ENCODE results near the gene SRGAP1.

SRGAP1 gene

GRCh38 chr12:64142784-64143183, 298.3 kb downstream of the SRGAP1 start:
- no peak for DNase-seq
- Histone ChIP-seq H3K4me3 (ENCODE audit: control insufficient read depth in 1 of 7, extremely low read depth in 1 of 7, insufficient read depth in 4 of 7, low read depth in 2 of 7, low read length in 6 of 7) (no peak overlapping the region), H3K9me3 (ENCODE audit: control extremely low read depth in 1 of 5, control insufficient read depth in 4 of 5, insufficient read depth in 2 of 5, low read depth in 1 of 5, low read length in 4 of 5) (no peaks in the 10 kb centered on the region), H3K27me3 (replicated peaks in 2 of 5; ENCODE audit: control insufficient read depth in 4 of 5, insufficient read depth in 5 of 5, low read length in 4 of 5) (no peaks in the 10 kb centered on the region), H3K36me3 (ENCODE audit: control insufficient read depth in 4 of 4, insufficient read depth in 4 of 4, low read length in 3 of 4) (no peaks in the 10 kb centered on the region), H3K27ac (ENCODE audit: insufficient read depth in 1 of 2, low read depth in 1 of 2, low read length in 2 of 2, poor library complexity in 1 of 2, severe bottlenecking in 2 of 2) (no peak overlapping the region), H3K4me1 (ENCODE audit: control extremely low read depth in 1 of 4, control insufficient read depth in 4 of 4, insufficient read depth in 4 of 4, low read length in 3 of 4) (no peaks in the 10 kb centered on the region)
- ChIA-PET POLR2A (no interaction called here), CTCF (interaction anchor here (0.6 kb wide), 1 partner anchor 29 kb away, joined by 3 read pairs; no protein-coding TSS in a partner anchor)
- WGBS (ENCODE audit: insufficient coverage), result 100% methylated on average over 5 of the region's 7 CpGs

GRCh38 chr12:64145226-64145625, 300.7 kb downstream of the SRGAP1 start:
- Histone ChIP-seq H3K9me3 (ENCODE audit: control extremely low read depth in 1 of 5, control insufficient read depth in 4 of 5, insufficient read depth in 2 of 5, low read depth in 1 of 5, low read length in 4 of 5) (no peaks in the 10 kb centered on the region), H3K27me3 (replicated peaks in 2 of 5; ENCODE audit: control insufficient read depth in 4 of 5, insufficient read depth in 5 of 5, low read length in 4 of 5) (no peaks in the 10 kb centered on the region), H3K27ac (ENCODE audit: insufficient read depth in 1 of 2, low read depth in 1 of 2, low read length in 2 of 2, poor library complexity in 1 of 2, severe bottlenecking in 2 of 2) (no peak overlapping the region), H3K36me3 (ENCODE audit: control insufficient read depth in 4 of 4, insufficient read depth in 4 of 4, low read length in 3 of 4) (no peaks in the 10 kb centered on the region), H3K4me3 (ENCODE audit: control insufficient read depth in 1 of 7, extremely low read depth in 1 of 7, insufficient read depth in 4 of 7, low read depth in 2 of 7, low read length in 6 of 7) (no peak overlapping the region), H3K4me1 (ENCODE audit: control extremely low read depth in 1 of 4, control insufficient read depth in 4 of 4, insufficient read depth in 4 of 4, low read length in 3 of 4) (no peaks in the 10 kb centered on the region)
- 100% methylated on average over 5 of the region's 5 CpGs for WGBS (ENCODE audit: insufficient coverage)
- DNase-seq, result no peak
- ChIA-PET CTCF (interaction anchor here (0.6 to 1.4 kb wide), 3 partner anchors 9 to 212 kb away, joined by 3 read pairs; no protein-coding TSS in a partner anchor), POLR2A (no interaction called here)

GRCh38 chr12:64147011-64147631, 302.6 kb downstream of the SRGAP1 start:
- 65% methylated on average over 14 of the region's 21 CpGs for WGBS (ENCODE audit: insufficient coverage)
- ChIA-PET POLR2A (no interaction called here), CTCF (no interaction called here)
- no peaks in the 10 kb centered on the region for H3K9me3 ChIP-seq (ENCODE audit: control extremely low read depth in 1 of 5, control insufficient read depth in 4 of 5, insufficient read depth in 2 of 5, low read depth in 1 of 5, low read length in 4 of 5)
- H3K27me3 ChIP-seq (replicated peaks in 2 of 5; ENCODE audit: control insufficient read depth in 4 of 5, insufficient read depth in 5 of 5, low read length in 4 of 5), result no peaks in the 10 kb centered on the region
- no peaks in the 10 kb centered on the region for H3K4me1 ChIP-seq (ENCODE audit: control extremely low read depth in 1 of 4, control insufficient read depth in 4 of 4, insufficient read depth in 4 of 4, low read length in 3 of 4)
- peak overlapping the region in 3 of 7 experiments; percentile 12 to 48 (median 23) for H3K4me3 ChIP-seq (ENCODE audit: control insufficient read depth in 1 of 7, extremely low read depth in 1 of 7, insufficient read depth in 4 of 7, low read depth in 2 of 7, low read length in 6 of 7)
- peak in 1 of 3 donors; percentile 14 for DNase-seq
- no peaks in the 10 kb centered on the region for H3K36me3 ChIP-seq (ENCODE audit: control insufficient read depth in 4 of 4, insufficient read depth in 4 of 4, low read length in 3 of 4)
- no peak overlapping the region for H3K27ac ChIP-seq (ENCODE audit: insufficient read depth in 1 of 2, low read depth in 1 of 2, low read length in 2 of 2, poor library complexity in 1 of 2, severe bottlenecking in 2 of 2)

GRCh38 chr12:64147875-64148274, 303.4 kb downstream of the SRGAP1 start:
- Histone ChIP-seq H3K36me3 (ENCODE audit: control insufficient read depth in 4 of 4, insufficient read depth in 4 of 4, low read length in 3 of 4) (no peaks in the 10 kb centered on the region), H3K4me1 (ENCODE audit: control extremely low read depth in 1 of 4, control insufficient read depth in 4 of 4, insufficient read depth in 4 of 4, low read length in 3 of 4) (no peaks in the 10 kb centered on the region), H3K27me3 (replicated peaks in 2 of 5; ENCODE audit: control insufficient read depth in 4 of 5, insufficient read depth in 5 of 5, low read length in 4 of 5) (no peaks in the 10 kb centered on the region), H3K27ac (ENCODE audit: insufficient read depth in 1 of 2, low read depth in 1 of 2, low read length in 2 of 2, poor library complexity in 1 of 2, severe bottlenecking in 2 of 2) (no peak overlapping the region), H3K9me3 (ENCODE audit: control extremely low read depth in 1 of 5, control insufficient read depth in 4 of 5, insufficient read depth in 2 of 5, low read depth in 1 of 5, low read length in 4 of 5) (no peaks in the 10 kb centered on the region), H3K4me3 (ENCODE audit: control insufficient read depth in 1 of 7, extremely low read depth in 1 of 7, insufficient read depth in 4 of 7, low read depth in 2 of 7, low read length in 6 of 7) (no peak overlapping the region)
- ChIA-PET POLR2A (no interaction called here), CTCF (no interaction called here)
- WGBS (ENCODE audit: insufficient coverage), result no CpG with 5 or more reads among the region's 2 CpGs
- peak in 1 of 3 donors; percentile 17 for DNase-seq

GRCh38 chr12:64154677-64155076, 310.2 kb downstream of the SRGAP1 start:
- Histone ChIP-seq H3K27me3 (replicated peaks in 2 of 5; ENCODE audit: control insufficient read depth in 4 of 5, insufficient read depth in 5 of 5, low read length in 4 of 5) (no peaks in the 10 kb centered on the region), H3K9me3 (ENCODE audit: control extremely low read depth in 1 of 5, control insufficient read depth in 4 of 5, insufficient read depth in 2 of 5, low read depth in 1 of 5, low read length in 4 of 5) (no peaks in the 10 kb centered on the region), H3K4me1 (ENCODE audit: control extremely low read depth in 1 of 4, control insufficient read depth in 4 of 4, insufficient read depth in 4 of 4, low read length in 3 of 4) (no peaks in the 10 kb centered on the region), H3K4me3 (ENCODE audit: control insufficient read depth in 1 of 7, extremely low read depth in 1 of 7, insufficient read depth in 4 of 7, low read depth in 2 of 7, low read length in 6 of 7) (no peak overlapping the region), H3K27ac (ENCODE audit: insufficient read depth in 1 of 2, low read depth in 1 of 2, low read length in 2 of 2, poor library complexity in 1 of 2, severe bottlenecking in 2 of 2) (no peak overlapping the region), H3K36me3 (ENCODE audit: control insufficient read depth in 4 of 4, insufficient read depth in 4 of 4, low read length in 3 of 4) (no peaks in the 10 kb centered on the region)
- 100% methylated on average over 1 of the region's 2 CpGs for WGBS (ENCODE audit: insufficient coverage)
- DNase-seq, result no peak
- ChIA-PET POLR2A (no interaction called here), CTCF (interaction anchor here (1.4 kb wide), 1 partner anchor 9 kb away, joined by 3 read pairs; no protein-coding TSS in a partner anchor)

- H3K4me3 ChIP-seq (ENCODE audit: control insufficient read depth in 1 of 7, extremely low read depth in 1 of 7, insufficient read depth in 4 of 7, low read depth in 2 of 7, low read length in 6 of 7), result no peak overlapping the region
- no peaks in the 10 kb centered on the region for H3K36me3 ChIP-seq (ENCODE audit: control insufficient read depth in 4 of 4, insufficient read depth in 4 of 4, low read length in 3 of 4)
- no peak for DNase-seq
- H3K27me3 ChIP-seq (replicated peaks in 2 of 5; ENCODE audit: control insufficient read depth in 4 of 5, insufficient read depth in 5 of 5, low read length in 4 of 5), result no peaks in the 10 kb centered on the region
- H3K27ac ChIP-seq (ENCODE audit: insufficient read depth in 1 of 2, low read depth in 1 of 2, low read length in 2 of 2, poor library complexity in 1 of 2, severe bottlenecking in 2 of 2), result no peak overlapping the region
- H3K9me3 ChIP-seq (ENCODE audit: control extremely low read depth in 1 of 5, control insufficient read depth in 4 of 5, insufficient read depth in 2 of 5, low read depth in 1 of 5, low read length in 4 of 5), result no peaks in the 10 kb centered on the region
- POLR2A ChIA-PET, result no interaction called here
- H3K4me1 ChIP-seq (ENCODE audit: control extremely low read depth in 1 of 4, control insufficient read depth in 4 of 4, insufficient read depth in 4 of 4, low read length in 3 of 4), result no peaks in the 10 kb centered on the region
- CTCF ChIA-PET, result interaction anchor here (1.2 kb wide), 1 partner anchor 48 kb away, joined by 4 read pairs; no protein-coding TSS in a partner anchor
- no CpG with 5 or more reads among the region's 2 CpGs for WGBS (ENCODE audit: insufficient coverage)
Observed at GRCh38 chr12:64157110-64157509, 312.6 kb downstream of the SRGAP1 start.

- DNase-seq, result no peak
- Histone ChIP-seq H3K9me3 (ENCODE audit: control extremely low read depth in 1 of 5, control insufficient read depth in 4 of 5, insufficient read depth in 2 of 5, low read depth in 1 of 5, low read length in 4 of 5) (peaks cover 0 to 4% (median 0%) of the 10 kb centered on the region in 5 experiments), H3K27me3 (replicated peaks in 2 of 5; ENCODE audit: control insufficient read depth in 4 of 5, insufficient read depth in 5 of 5, low read length in 4 of 5) (no peaks in the 10 kb centered on the region), H3K4me1 (ENCODE audit: control extremely low read depth in 1 of 4, control insufficient read depth in 4 of 4, insufficient read depth in 4 of 4, low read length in 3 of 4) (no peaks in the 10 kb centered on the region), H3K36me3 (ENCODE audit: control insufficient read depth in 4 of 4, insufficient read depth in 4 of 4, low read length in 3 of 4) (no peaks in the 10 kb centered on the region), H3K4me3 (ENCODE audit: control insufficient read depth in 1 of 7, extremely low read depth in 1 of 7, insufficient read depth in 4 of 7, low read depth in 2 of 7, low read length in 6 of 7) (no peak overlapping the region), H3K27ac (ENCODE audit: insufficient read depth in 1 of 2, low read depth in 1 of 2, low read length in 2 of 2, poor library complexity in 1 of 2, severe bottlenecking in 2 of 2) (no peak overlapping the region)
- ChIA-PET CTCF (no interaction called here), POLR2A (no interaction called here)
- no CpG with 5 or more reads among the region's 2 CpGs for WGBS (ENCODE audit: insufficient coverage)
Observed at GRCh38 chr12:64160021-64160710, 315.7 kb downstream of the SRGAP1 start.
